ENCODE measurements around the gene RBM20. TPM values are rescaled to one million over a fixed set of nuclear protein-coding genes. Genes with fewer than 3 reads are reported as not detected.

RBM20 gene
- polyA plus RNA-seq, 1 experiment: 0.11 TPM

- TF ChIP-seq CTCF (IDR thresholded peaks at IDR 0.05; ENCODE audit: low read depth, low read length): no peak
- Histone ChIP-seq H3K9me3 (ENCODE audit: control insufficient read depth, insufficient read depth, low read length) (no peaks in the 10 kb centered on the region), H3K27ac (ENCODE audit: low read depth, low read length) (no peak overlapping the region), H3K4me3 (ENCODE audit: low read depth, low read length) (no peak overlapping the region), H3K27me3 (ENCODE audit: control insufficient read depth, insufficient read depth, low read length) (peaks cover 18% of the 10 kb centered on the region)
- POLR2A ChIA-PET: no interaction called here
- CTCF ChIA-PET: no interaction called here
- DNase-seq (ENCODE audit: low read depth, low spot score): no peak
Measured at GRCh38 chr10:110783509-110784107, 139.5 kb downstream of the RBM20 start.

DNA sequence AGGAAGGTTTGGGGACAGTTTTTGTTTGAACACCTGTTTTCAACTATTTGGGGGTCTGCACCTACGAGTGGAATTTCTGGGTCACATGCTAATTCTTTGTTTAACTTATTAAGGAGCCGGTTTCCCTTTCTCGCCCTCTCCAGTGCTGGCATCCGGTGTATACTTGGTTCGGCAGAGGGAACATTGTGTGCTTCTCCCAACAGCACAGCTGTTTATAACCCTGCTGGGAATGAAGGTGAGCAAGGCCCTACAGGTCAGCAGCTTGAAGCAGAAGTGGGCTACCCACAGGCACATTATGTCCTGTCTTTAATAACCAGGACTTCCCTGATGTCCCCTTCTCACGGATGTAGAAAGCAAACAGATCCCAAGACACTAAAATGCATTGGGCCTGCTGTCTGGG lies 140.1 kb downstream of the RBM20 start:
- H3K4me3 ChIP-seq (ENCODE audit: low read depth, low read length): no peak overlapping the region
- POLR2A ChIA-PET: no interaction called here

GRCh38 chr10:110786172-110786571 lies 142.0 kb downstream of the RBM20 start:
- no peak for TF ChIP-seq CTCF (IDR thresholded peaks at IDR 0.05; ENCODE audit: low read depth, low read length)
- ChIA-PET POLR2A (no interaction called here), CTCF (no interaction called here)
- H3K27me3 ChIP-seq (ENCODE audit: control insufficient read depth, insufficient read depth, low read length): peaks cover 16% of the 10 kb centered on the region
- H3K9me3 ChIP-seq (ENCODE audit: control insufficient read depth, insufficient read depth, low read length): no peaks in the 10 kb centered on the region
- no peak overlapping the region for H3K4me3 ChIP-seq (ENCODE audit: low read depth, low read length)
- no peak overlapping the region for H3K27ac ChIP-seq (ENCODE audit: low read depth, low read length)
- no peak for DNase-seq (ENCODE audit: low read depth, low spot score)

More for the DNA sequence above, 140.1 kb downstream of the RBM20 start:
- DNase-seq (ENCODE audit: low read depth, low spot score): no peak
- Histone ChIP-seq H3K9me3 (ENCODE audit: control insufficient read depth, insufficient read depth, low read length) (no peaks in the 10 kb centered on the region), H3K27ac (ENCODE audit: low read depth, low read length) (no peak overlapping the region), H3K27me3 (ENCODE audit: control insufficient read depth, insufficient read depth, low read length) (peaks cover 15% of the 10 kb centered on the region)
- CTCF ChIA-PET: no interaction called here
- TF ChIP-seq CTCF (IDR thresholded peaks at IDR 0.05; ENCODE audit: low read depth, low read length): no peak

DNA sequence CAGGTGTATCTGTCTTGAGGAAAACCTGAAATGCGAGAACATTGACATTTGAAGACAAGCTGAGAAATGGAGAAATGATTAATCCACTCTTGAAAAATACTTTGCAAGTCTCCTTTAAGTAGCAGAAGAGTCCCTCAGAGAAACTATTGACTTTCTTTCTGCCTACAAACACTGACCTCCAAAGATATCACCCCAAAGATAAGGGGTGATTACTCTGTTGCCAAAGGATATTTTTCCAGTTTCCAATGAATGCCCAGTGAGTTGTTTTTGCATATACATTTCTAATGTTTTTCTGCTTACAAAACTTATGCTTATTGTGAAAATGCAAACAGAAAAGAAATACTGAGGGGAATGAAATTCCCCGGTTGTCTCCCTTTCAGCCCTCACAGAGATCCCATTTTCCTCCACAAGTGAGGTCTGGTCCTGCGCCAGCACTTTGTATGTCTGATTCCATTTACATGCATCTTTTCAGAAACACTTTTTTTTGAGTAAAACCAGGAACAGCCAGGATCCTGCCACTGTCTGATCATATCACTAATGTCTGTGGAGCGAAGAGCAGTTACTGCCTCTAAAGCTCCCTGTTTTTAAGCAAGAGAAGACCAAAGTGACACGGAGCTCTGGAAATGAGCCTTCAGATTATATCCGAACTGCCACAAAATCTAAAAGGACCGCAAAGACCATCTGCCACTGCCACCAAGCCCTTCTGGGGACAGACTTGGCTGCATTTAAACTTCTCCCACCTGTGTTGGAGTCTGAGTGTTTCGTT lies 144.7 kb downstream of the RBM20 start:
- POLR2A ChIA-PET: no interaction called here
- CTCF ChIA-PET: interaction anchor here (1.0 to 1.4 kb wide), 2 partner anchors 15 to 178 kb away, joined by 4 to 7 read pairs; no protein-coding TSS in a partner anchor
- no peak for TF ChIP-seq CTCF (IDR thresholded peaks at IDR 0.05; ENCODE audit: low read depth, low read length)
- DNase-seq (ENCODE audit: low read depth, low spot score): no peak
- Histone ChIP-seq H3K9me3 (ENCODE audit: control insufficient read depth, insufficient read depth, low read length) (no peaks in the 10 kb centered on the region), H3K4me3 (ENCODE audit: low read depth, low read length) (no peak overlapping the region), H3K27ac (ENCODE audit: low read depth, low read length) (no peak overlapping the region), H3K27me3 (ENCODE audit: control insufficient read depth, insufficient read depth, low read length) (peaks cover 14% of the 10 kb centered on the region)

Data from AG04450 (cell line).